ENCODE measurements around the gene BRPF3. TPM values are rescaled to one million over a fixed set of nuclear protein-coding genes. Genes with fewer than 3 reads are reported as not detected.

The BRPF3 gene
- total and polyA plus RNA-seq, 2 of the 13 experiments (the other 11 are each of a cell fraction or from before 2014, with no cell fraction given) = 12.3 to 22.9 TPM

DNA sequence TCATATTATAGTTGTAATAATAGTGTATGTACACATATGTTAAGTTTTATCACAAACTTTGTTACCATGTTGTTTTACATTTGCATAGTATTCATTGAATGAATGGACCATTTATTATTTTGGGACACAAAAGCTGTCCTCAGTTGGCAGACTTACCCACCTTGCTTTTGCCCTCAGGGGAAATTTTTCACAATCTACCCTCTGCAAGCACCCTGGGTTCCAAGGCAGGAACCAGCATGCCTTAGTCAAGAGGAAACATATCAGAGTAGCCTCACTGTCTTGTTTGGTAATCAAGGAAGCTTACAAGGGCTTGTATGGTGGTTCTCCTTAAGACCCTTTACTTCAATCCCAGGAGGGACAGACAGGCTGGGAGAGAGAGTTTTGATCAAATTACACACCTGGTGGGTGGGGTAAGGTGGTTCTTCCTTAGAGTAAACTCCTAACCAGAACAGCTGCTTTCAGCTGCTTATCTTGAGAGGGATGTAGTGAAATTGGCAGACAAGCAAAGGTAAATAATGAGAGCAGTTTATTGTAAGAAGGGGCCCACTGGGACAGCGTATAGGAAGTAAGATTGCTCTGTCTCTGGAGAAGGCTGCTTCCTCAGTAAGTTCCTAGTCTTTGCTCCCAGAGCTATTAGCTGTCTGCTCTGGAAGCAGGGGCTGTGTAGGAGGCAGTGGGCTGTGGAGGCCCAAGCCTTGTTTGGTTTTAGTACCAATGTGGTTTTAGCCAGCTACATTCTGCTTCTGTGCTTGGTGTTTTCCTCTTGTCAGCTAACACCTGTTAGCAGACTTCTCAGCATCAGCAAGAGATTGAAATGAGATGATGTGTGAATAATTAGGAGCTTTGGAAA, 31.1 kb downstream of the BRPF3 start (continued):
- TF ChIP-seq, protein P1, sequence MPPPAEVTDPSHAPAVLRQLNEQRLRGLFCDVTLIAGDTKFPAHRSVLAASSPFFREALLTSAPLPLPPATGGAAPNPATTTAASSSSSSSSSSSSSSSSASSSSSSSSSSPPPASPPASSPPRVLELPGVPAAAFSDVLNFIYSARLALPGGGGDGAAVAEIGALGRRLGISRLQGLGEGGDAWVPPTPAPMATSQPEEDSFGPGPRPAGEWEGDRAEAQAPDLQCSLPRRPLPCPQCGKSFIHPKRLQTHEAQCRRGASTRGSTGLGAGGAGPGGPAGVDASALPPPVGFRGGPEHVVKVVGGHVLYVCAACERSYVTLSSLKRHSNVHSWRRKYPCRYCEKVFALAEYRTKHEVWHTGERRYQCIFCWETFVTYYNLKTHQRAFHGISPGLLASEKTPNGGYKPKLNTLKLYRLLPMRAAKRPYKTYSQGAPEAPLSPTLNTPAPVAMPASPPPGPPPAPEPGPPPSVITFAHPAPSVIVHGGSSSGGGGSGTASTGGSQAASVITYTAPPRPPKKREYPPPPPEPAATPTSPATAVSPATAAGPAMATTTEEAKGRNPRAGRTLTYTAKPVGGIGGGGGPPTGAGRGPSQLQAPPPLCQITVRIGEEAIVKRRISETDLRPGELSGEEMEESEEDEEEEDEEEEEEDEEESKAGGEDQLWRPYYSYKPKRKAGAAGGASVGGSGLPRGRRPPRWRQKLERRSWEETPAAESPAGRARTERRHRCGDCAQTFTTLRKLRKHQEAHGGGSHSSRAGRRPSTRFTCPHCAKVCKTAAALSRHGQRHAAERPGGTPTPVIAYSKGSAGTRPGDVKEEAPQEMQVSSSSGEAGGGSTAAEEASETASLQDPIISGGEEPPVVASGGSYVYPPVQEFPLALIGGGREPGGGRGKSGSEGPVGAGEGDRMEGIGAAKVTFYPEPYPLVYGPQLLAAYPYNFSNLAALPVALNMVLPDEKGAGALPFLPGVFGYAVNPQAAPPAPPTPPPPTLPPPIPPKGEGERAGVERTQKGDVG (CRISPR knock-in tag; IDR thresholded peaks at IDR 0.05; ENCODE audit: borderline replicate concordance) = no peak
- TF ChIP-seq, protein P2, sequence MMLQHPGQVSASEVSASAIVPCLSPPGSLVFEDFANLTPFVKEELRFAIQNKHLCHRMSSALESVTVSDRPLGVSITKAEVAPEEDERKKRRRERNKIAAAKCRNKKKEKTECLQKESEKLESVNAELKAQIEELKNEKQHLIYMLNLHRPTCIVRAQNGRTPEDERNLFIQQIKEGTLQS (CRISPR knock-in tag; IDR thresholded peaks at IDR 0.05) = no peak
- TF ChIP-seq, protein P3, sequence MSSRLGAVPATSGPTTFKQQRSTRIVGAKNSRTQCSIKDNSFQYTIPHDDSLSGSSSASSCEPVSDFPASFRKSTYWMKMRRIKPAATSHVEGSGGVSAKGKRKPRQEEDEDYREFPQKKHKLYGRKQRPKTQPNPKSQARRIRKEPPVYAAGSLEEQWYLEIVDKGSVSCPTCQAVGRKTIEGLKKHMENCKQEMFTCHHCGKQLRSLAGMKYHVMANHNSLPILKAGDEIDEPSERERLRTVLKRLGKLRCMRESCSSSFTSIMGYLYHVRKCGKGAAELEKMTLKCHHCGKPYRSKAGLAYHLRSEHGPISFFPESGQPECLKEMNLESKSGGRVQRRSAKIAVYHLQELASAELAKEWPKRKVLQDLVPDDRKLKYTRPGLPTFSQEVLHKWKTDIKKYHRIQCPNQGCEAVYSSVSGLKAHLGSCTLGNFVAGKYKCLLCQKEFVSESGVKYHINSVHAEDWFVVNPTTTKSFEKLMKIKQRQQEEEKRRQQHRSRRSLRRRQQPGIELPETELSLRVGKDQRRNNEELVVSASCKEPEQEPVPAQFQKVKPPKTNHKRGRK (CRISPR knock-in tag; IDR thresholded peaks at IDR 0.05) = no peak

DNA sequence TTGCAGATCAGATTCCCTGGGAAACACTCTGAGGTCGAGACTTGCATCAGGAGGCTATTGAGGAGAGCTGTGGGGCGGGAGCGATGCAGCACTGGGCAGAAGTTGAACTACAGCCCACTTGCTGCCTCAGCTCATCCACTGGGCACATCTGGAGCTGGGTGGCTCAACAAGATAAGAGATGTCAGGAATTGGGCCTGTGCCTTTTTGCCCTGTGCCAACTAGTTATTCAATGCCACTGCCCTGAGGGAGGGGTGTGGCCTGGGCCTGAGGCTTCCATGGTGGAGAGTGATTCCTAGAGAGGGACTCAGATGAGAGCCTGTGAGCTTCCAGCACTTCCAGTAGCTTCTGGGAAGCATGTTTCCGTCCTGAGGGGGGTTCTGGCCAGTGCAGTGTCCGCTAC, 32.7 kb downstream of the BRPF3 start:
- CTCF ChIA-PET (ENCODE audit: low intra/inter-chr PET ratio, low total read pairs) = no interaction called here
- DNase-seq (ENCODE audit: low spot score) = no peak

More for the DNA sequence above, 32.7 kb downstream of the BRPF3 start:
- H3K4me1 ChIP-seq (ENCODE audit: insufficient read depth, low read length) = peaks cover 24% of the 10 kb centered on the region
- no peak overlapping the region for H3K9ac ChIP-seq (ENCODE audit: insufficient read depth, low read depth, low read length)
- H3K27me3 ChIP-seq (ENCODE audit: control insufficient read depth in 1 of 2, insufficient read depth in 2 of 2, low read length in 2 of 2) = no peaks in the 10 kb centered on the region
- POLR2A ChIA-PET = no interaction called here
- BruUV-seq (replicated peaks) = no TSS peak
- no peak overlapping the region for H3K4me3 ChIP-seq (replicated peaks in 1 of 3; ENCODE audit: insufficient read depth in 1 of 3, low read depth in 2 of 3, low read length in 3 of 3)
- no peak overlapping the region for H3K27ac ChIP-seq (ENCODE audit: extremely low read length, insufficient read depth, low read length)
- ATAC-seq (no peak), FAIRE-seq (no peak)
- no peaks in the 10 kb centered on the region for H3K9me3 ChIP-seq (ENCODE audit: low read length)
- TF ChIP-seq RFX3 (CRISPR knock-in tag; IDR thresholded peaks at IDR 0.05) = no peak
- TF ChIP-seq ZNF484 (CRISPR knock-in tag; IDR thresholded peaks at IDR 0.05; ENCODE audit: borderline replicate concordance, low read depth) = no peak
- TF ChIP-seq, protein P4, sequence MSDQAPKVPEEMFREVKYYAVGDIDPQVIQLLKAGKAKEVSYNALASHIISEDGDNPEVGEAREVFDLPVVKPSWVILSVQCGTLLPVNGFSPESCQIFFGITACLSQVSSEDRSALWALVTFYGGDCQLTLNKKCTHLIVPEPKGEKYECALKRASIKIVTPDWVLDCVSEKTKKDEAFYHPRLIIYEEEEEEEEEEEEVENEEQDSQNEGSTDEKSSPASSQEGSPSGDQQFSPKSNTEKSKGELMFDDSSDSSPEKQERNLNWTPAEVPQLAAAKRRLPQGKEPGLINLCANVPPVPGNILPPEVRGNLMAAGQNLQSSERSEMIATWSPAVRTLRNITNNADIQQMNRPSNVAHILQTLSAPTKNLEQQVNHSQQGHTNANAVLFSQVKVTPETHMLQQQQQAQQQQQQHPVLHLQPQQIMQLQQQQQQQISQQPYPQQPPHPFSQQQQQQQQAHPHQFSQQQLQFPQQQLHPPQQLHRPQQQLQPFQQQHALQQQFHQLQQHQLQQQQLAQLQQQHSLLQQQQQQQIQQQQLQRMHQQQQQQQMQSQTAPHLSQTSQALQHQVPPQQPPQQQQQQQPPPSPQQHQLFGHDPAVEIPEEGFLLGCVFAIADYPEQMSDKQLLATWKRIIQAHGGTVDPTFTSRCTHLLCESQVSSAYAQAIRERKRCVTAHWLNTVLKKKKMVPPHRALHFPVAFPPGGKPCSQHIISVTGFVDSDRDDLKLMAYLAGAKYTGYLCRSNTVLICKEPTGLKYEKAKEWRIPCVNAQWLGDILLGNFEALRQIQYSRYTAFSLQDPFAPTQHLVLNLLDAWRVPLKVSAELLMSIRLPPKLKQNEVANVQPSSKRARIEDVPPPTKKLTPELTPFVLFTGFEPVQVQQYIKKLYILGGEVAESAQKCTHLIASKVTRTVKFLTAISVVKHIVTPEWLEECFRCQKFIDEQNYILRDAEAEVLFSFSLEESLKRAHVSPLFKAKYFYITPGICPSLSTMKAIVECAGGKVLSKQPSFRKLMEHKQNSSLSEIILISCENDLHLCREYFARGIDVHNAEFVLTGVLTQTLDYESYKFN (CRISPR knock-in tag; conservative IDR thresholded peaks at IDR 0.05) = no peak
- TF ChIP-seq NFIC (IDR thresholded peaks at IDR 0.05; ENCODE audit: low read length) = no peak
- TF ChIP-seq, protein P5, sequence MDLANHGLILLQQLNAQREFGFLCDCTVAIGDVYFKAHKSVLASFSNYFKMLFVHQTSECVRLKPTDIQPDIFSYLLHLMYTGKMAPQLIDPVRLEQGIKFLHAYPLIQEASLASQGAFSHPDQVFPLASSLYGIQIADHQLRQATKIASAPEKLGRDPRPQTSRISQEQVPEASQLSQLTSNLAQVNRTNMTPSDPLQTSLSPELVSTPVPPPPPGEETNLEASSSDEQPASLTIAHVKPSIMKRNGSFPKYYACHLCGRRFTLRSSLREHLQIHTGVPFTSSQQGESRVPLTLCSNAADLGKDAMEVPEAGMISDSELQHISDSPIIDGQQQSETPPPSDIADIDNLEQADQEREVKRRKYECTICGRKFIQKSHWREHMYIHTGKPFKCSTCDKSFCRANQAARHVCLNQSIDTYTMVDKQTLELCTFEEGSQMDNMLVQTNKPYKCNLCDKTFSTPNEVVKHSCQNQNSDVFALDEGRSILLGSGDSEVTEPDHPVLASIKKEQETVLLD (CRISPR knock-in tag; IDR thresholded peaks at IDR 0.05; ENCODE audit: low read depth) = no peak
- no peaks in the 10 kb centered on the region for H4K20me1 ChIP-seq (ENCODE audit: insufficient read depth, low read length)
- intact Hi-C loops (cut with micrococcal nuclease; ENCODE audit: unreplicated experiment) (no loop called here), in situ Hi-C loops (cut with HindIII; ENCODE audit: extremely low pct_ligation_motif_present, low pct_unique_long_range_greater_than_20kb) (no loop called here)
- no peak overlapping the region for H2AFZ ChIP-seq (ENCODE audit: low read length)
- no peaks in the 10 kb centered on the region for H3K79me2 ChIP-seq (ENCODE audit: insufficient read depth, low read length)
- peaks cover 41 to 81% of the 10 kb centered on the region in 2 experiments for H3K36me3 ChIP-seq (replicated peaks in 1 of 2; ENCODE audit: control insufficient read depth in 1 of 2, insufficient read depth in 2 of 2, low read length in 2 of 2)
- WGBS (ENCODE audit: low lambda C conversion rate) = 91% methylated on average over 5 of the region's 5 CpGs
- H3K4me2 ChIP-seq (ENCODE audit: low read depth, low read length) = no peak overlapping the region

All from HepG2 (cell line).